Measurements from ENCODE around the gene INHBB. TPM values are rescaled to one million over a fixed set of nuclear protein-coding genes. Genes with fewer than 3 reads are reported as not detected.

Gene INHBB
- total RNA-seq, 2 donors from 2014 or later, result 2.8 to 19.4 TPM

DNA sequence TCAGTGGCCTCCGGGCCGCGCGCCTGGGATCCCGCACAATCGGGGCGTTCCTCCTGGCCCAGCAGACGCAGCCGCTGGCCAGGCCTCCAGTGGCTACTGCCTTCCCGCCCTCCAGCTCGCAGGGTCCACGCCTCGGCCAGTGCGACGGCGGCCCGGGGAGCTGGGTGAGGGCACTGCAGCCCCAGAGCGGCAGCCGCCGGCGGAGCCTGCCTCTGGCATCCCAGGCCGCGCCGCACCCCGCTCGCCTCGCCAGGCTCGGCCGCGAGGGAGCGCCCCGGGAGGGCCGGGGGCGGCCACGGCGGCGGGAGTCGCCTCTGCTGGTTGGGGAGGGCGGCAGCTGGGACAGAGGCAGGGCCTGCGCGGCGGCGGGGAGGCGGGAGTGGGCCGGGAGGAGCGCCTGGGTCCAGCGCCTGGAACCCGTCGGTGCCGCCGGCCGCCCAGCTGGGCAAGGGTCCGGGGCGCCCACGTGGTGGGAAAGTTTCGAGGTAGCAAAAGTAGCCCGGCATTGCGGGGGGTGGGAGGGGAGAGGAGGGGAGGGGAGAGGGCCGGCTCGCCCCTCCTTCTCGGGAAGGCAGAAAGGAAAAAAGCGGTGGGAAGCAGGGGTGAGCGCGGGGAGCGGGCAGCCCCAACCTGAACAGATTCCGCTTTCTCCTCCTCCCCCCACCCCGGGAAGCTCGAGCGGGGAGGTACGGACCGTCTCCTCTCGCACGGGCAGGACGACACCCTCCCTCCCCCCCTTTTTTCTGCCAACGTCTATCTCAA, 1.5 kb upstream of the INHBB start:
- Histone ChIP-seq H3K4me3 (peak overlapping the region; percentile 67), H3K27me3 (replicated peaks; ENCODE audit: insufficient read depth) (no peaks in the 10 kb centered on the region), H3K27ac (no peak overlapping the region), H3K9me3 (no peaks in the 10 kb centered on the region), H3K36me3 (no peaks in the 10 kb centered on the region), H3K4me1 (ENCODE audit: control insufficient read depth in 1 of 2, low read depth in 2 of 2) (peaks cover 27 to 41% of the 10 kb centered on the region in 2 donors)
- TF ChIP-seq, protein P1, sequence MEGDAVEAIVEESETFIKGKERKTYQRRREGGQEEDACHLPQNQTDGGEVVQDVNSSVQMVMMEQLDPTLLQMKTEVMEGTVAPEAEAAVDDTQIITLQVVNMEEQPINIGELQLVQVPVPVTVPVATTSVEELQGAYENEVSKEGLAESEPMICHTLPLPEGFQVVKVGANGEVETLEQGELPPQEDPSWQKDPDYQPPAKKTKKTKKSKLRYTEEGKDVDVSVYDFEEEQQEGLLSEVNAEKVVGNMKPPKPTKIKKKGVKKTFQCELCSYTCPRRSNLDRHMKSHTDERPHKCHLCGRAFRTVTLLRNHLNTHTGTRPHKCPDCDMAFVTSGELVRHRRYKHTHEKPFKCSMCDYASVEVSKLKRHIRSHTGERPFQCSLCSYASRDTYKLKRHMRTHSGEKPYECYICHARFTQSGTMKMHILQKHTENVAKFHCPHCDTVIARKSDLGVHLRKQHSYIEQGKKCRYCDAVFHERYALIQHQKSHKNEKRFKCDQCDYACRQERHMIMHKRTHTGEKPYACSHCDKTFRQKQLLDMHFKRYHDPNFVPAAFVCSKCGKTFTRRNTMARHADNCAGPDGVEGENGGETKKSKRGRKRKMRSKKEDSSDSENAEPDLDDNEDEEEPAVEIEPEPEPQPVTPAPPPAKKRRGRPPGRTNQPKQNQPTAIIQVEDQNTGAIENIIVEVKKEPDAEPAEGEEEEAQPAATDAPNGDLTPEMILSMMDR (IDR thresholded peaks at IDR 0.05), result no peak
- no peak for DNase-seq (ENCODE audit: low spot score)
- ATAC-seq (ENCODE audit: insufficient number of reproducible peaks, low FRiP score, low read depth), result no peak

DNA sequence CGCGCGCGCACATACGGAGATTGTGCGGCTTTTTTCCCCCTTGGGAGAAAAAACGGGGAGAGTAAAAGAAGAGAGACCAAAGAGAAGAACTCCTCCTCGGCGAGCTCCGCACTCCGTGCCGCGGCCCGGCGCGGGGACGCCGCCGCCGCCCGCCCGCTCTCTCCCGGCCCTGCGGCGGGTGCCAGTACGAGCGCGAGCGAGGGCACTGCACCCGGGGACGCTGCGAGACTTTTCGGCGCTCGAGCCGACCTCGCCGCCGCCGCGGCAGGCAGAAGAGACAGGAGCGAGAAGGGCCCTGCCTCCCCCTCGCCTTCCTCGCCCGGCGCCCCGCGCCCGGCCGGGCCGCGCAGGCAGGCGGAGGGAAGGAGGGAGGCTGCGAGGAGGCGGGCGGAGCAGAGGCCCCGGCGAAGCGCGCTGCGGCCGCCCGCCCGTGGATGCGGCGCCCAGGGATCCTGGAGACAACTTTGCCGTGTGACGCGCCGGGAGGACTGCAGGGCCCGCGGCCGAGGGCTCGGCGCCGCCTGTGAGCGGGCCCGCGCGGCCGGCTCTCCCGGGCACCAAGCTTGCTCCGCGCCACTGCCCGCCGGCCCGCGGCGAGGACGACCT, 857 bp upstream of the INHBB start:
- no peaks in the 10 kb centered on the region for H3K9me3 ChIP-seq
- DNase-seq (ENCODE audit: low spot score) (no peak), ATAC-seq (ENCODE audit: insufficient number of reproducible peaks, low FRiP score, low read depth) (no peak)
- H3K36me3 ChIP-seq, result no peaks in the 10 kb centered on the region
- no peak overlapping the region for H3K27ac ChIP-seq
- peaks cover 27 to 41% of the 10 kb centered on the region in 2 donors for H3K4me1 ChIP-seq (ENCODE audit: control insufficient read depth in 1 of 2, low read depth in 2 of 2)
- TF ChIP-seq, protein P1 (IDR thresholded peaks at IDR 0.05), result no peak
- no peaks in the 10 kb centered on the region for H3K27me3 ChIP-seq (replicated peaks; ENCODE audit: insufficient read depth)
- peak overlapping the region; percentile 67 for H3K4me3 ChIP-seq

DNA sequence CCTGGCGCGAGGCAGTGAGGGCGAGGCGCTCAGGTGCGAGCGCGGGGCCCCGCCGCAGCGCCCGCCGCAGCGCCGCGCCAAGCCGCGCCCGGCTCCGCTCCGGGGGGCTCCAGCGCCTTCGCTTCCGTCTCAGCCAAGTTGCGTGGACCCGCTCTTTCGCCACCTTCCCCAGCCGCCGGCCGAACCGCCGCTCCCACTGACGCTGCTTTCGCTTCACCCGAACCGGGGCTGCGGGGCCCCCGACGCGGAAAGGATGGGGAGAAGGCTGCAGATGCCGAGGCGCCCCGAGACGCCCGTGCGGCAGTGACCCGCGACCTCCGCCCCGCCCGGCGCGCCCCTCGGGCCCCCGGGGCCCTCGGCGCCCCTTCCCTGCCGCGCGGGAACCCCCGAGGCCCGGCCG, 328 bp upstream of the INHBB start:
- peaks cover 27 to 41% of the 10 kb centered on the region in 2 donors for H3K4me1 ChIP-seq (ENCODE audit: control insufficient read depth in 1 of 2, low read depth in 2 of 2)
- ATAC-seq (ENCODE audit: insufficient number of reproducible peaks, low FRiP score, low read depth) (no peak), DNase-seq (ENCODE audit: low spot score) (no peak)
- no peaks in the 10 kb centered on the region for H3K36me3 ChIP-seq
- H3K9me3 ChIP-seq, result no peaks in the 10 kb centered on the region
- H3K4me3 ChIP-seq, result peak overlapping the region; percentile 67
- no peaks in the 10 kb centered on the region for H3K27me3 ChIP-seq (replicated peaks; ENCODE audit: insufficient read depth)
- H3K27ac ChIP-seq, result no peak overlapping the region
- TF ChIP-seq, protein P1 (IDR thresholded peaks at IDR 0.05), result no peak

DNA sequence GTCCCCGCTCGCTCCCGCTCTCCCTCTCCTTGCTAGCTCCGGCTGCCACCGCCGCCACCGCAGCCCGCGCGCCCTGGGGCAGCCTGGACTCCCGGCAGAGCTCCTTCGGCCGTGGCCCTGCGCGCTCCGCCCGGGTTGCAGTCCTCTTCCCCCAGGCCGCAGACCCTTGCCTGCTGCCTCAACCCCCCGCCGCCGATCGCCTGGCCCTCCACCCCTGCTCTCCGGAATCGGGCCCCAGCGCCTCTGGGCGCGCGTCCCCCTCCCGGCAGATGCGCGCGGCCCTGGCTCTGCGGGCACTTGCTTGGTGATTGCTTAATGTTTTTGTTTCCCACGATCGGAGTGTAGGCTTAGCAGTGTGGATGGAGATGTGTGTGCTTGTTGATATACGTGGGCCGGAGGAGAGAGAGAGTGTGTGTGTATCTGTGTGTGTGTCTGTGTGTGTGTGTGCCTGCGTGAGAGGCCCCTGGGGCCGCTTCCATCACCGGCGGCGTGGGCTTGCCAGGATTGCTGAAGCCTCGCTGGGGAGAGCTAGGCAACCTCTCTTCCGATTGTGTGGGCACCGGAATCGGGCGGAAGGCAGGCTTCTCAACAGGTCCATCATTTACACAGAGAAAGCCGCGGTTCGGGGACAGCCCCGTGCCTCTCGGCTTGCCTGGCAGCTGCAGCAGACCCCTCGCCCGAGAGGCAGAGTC, 877 bp downstream of the INHBB start:
- Histone ChIP-seq H3K4me3 (peak overlapping the region; percentile 65), H3K9me3 (no peaks in the 10 kb centered on the region), H3K4me1 (ENCODE audit: control insufficient read depth in 1 of 2, low read depth in 2 of 2) (peaks cover 27 to 41% of the 10 kb centered on the region in 2 donors), H3K27me3 (replicated peaks; ENCODE audit: insufficient read depth) (no peaks in the 10 kb centered on the region), H3K27ac (no peak overlapping the region), H3K36me3 (no peaks in the 10 kb centered on the region)
- TF ChIP-seq, protein P1 (IDR thresholded peaks at IDR 0.05), result no peak
- no peak for DNase-seq (ENCODE audit: low spot score)
- ATAC-seq (ENCODE audit: insufficient number of reproducible peaks, low FRiP score, low read depth), result no peak

DNA sequence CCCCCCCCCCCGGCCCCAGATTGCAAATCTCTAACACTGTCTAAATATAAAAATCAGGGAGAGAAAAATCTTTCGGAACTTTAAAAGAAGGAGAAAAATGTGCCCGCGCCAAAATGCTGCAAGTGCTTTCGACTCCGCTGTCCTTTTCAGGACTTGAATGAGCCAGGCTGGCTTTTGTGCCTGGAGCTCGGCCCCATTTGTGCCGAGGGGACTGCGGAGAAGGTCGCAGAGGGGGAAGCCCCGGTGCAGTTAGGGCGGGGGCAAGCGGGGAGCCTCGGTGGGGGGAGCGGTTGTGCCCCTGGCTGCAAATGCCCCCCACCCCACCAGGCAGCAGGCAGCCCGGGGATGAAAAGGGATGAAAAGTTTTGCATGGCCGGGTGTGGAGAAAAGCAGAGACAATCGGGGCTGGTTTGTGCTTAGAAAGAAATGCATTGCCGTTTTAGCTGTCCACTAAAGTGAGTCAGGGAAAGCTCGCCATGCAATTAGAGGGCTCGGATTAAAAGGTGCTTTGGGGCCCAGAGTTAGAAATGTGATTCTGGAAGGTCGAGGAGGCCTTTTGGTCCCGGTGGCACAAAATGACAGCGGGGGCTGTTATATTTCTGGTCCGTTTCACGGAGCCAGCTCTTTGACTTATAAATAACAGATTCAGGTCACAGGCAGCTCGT, 1.6 kb downstream of the INHBB start:
- no peak for ATAC-seq (ENCODE audit: insufficient number of reproducible peaks, low FRiP score, low read depth)
- Histone ChIP-seq H3K27me3 (replicated peaks; ENCODE audit: insufficient read depth) (no peaks in the 10 kb centered on the region), H3K4me3 (peak overlapping the region; percentile 65), H3K36me3 (no peaks in the 10 kb centered on the region), H3K27ac (no peak overlapping the region), H3K4me1 (ENCODE audit: control insufficient read depth in 1 of 2, low read depth in 2 of 2) (peaks cover 27 to 41% of the 10 kb centered on the region in 2 donors), H3K9me3 (no peaks in the 10 kb centered on the region)
- TF ChIP-seq, protein P1 (IDR thresholded peaks at IDR 0.05), result no peak
- DNase-seq (ENCODE audit: low spot score), result no peak

Measured in thoracic aorta (tissue), 2 donors.